Activated effector memory CD4-positive, alpha-beta T cell treated with anti-CD3 and anti-CD28 coated beads, Interleukin-2, amount 50 U/mL, for 16 hours (primary cell): ENCODE results near the gene SLC37A1.
"Not testable (repeated sequence)": the region's sequence is repeated elsewhere in the genome, so short reads cannot be mapped to it uniquely, and the experiment has no call there.

ENCODE experiments used
- DNase-seq: peaks from one replicate; pipeline ENCODE4 v3.0.0-alpha.2; 2020

The SLC37A1 gene

DNA sequence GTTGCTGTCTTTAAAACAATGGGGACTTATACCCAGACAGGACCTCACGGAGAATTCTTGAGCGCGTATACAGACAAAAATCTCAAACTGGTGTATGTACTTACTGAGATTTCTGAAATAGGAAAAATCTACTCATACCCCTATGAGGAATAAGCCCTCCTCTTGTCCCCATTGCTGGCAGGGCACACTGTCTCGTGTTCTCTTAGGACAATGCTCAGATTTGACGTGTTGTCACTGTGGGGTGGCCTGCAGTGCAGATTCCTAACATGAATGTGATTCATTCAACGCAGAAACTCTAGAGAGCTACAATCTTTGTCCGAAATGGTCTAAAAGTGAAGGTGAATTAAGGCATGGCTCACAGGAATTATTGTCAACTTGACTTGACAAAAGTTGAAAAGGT, 108.6 kb downstream of the SLC37A1 start:
- DNase-seq: no peak

DNA sequence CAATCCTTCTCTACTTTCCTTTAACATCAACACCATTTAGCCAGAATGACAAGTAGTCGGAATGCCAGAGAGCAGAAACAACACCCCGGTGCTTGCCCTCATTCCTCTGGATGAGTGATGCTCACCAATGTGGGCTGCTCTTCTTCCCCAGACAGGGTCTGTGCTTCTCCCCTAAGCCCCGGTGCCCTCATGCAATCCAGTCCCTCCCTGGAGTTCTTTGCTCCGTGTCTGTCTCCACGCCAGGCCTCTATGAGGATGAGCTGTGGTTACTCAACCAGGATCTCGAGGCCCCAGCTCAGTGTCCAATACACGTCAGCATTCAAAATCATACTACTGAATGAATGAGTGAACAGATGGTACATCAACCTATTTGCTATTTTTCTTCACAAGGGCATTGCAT, 110.0 kb downstream of the SLC37A1 start:
- peak; percentile 37 for DNase-seq

DNA sequence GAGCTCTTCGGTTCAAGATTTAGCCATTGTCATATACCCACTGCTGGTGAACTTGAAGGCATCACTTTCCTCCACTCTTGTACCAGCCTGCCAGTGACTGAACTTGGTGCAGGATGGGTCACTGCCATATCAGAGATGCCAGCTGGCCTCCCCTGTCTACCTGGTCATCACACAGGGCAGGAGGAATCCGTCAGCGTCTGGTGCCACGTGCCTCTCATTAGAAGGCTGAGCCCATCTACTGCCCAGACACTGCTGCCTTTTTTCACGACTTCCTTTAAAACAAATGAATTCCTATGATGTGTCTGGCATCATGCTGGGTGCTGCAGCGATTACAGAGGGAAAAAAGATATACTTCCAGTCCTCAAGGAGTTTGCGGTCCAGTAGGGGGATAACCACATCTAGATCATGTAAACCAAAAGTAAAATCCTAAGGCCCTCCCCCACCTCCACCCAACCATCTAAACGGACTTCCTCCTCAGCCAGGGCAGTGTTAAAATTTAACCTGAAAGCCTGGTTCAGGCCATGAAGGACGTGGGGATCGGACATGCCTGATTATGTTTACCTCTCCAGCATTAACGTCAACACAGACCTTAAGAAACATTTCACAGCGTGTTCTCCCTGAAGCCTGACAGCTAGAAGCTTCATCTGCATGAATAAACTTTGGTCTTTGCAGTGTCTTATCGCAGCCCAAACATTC, 110.6 kb downstream of the SLC37A1 start:
- peak; percentile 14 for DNase-seq

DNA sequence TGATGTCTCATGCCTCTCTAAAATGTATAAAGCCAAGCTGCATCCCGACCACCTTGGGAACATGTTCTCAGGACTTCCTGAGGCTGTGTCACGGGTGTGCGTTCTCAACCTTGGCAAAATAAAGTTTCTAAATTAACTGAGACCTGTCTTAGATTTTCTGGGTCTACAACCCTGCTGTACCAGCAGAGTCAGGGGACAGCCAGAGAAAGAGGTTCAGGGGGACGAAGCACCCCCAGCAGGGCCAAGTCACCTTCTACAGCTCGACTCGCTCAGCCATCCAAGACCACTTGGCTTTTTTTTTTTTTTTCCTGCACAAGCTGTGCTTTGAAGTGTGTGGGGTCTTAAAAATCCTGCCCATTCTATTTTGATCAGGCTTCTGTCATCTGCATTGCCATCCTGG, 111.3 kb downstream of the SLC37A1 start:
- peak; percentile 12 for DNase-seq

DNA sequence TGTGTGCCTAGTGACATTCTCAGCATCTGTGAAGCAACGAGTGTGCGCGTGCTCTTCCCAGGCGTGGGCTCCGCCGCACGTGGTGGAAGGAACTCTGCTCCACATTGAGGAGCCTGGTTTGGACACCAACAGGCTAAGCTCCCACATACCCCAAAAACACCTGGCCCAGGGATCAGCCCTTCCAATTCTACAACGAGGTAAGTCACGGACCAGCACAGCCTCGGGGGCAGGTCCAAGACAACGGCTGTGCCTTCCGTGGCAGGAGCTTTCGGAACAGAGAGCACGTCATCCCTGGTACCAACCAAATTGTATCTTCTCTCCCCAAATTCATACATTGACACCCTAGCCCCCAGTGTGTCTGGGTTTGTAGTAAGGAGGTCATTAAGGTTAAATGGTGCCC, 112.5 kb downstream of the SLC37A1 start:
- peak; percentile 50 for DNase-seq

DNA sequence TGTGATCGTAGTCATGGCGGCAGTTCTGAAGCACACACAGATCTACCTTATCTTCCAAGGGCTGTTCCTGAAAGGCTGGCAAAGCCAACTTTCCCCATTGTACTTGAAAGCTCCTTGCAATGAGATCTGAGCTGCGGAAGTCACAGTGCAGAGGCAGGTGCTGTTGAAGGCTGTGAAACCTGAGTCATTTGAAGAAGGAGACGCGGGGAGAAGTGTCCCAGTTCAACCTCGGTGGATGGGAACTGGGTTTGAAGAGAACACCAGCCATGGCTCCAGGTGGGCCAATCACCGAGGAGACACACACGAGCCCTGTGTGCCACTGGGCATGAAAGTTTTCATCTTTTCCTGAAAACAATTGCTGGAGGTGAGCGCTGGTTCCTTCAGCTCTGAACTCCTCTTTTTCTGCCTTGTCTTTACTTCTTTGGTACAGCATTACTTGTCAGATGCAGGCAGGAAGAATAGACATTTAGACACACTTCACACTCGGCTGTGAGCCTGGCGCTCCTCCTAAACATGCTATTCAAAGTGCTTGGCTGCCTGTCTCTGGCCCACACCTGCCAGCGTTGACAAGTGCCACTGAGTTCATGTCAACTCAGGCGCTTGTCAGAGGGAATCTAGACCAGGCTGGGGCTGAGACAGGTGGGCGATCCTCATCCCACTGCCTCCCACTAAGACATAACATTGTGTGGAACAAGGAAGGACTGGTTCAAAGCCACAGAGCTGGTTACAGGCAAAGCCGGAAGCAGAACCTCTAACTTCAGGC, 114.1 kb downstream of the SLC37A1 start:
- peak; percentile 45 for DNase-seq

DNA sequence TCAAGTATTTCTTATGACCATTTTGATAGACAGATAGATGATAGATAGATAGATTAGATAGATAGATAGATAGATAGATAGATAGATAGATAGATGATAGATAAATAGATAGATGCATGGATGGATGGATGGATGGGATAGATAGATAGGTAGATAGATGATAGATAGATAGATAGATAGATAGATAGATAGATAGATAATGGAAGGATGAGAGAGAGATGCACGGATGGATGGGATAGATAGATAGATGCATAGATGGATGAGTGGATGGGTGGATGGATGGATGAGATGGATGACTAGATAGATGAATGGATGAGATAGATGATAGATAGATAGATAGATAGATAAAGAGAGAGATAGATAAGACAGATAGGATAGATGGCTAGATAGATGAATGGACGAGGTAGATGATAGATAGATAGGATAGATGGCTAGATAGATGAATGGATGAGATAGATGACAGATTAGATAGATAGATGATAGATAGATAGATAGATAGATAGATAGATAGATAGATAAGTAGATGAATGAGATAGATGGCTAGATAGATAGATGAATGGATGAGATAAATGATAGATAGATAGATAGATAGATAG, 114.9 kb downstream of the SLC37A1 start:
- DNase-seq: not testable (repeated sequence)

DNA sequence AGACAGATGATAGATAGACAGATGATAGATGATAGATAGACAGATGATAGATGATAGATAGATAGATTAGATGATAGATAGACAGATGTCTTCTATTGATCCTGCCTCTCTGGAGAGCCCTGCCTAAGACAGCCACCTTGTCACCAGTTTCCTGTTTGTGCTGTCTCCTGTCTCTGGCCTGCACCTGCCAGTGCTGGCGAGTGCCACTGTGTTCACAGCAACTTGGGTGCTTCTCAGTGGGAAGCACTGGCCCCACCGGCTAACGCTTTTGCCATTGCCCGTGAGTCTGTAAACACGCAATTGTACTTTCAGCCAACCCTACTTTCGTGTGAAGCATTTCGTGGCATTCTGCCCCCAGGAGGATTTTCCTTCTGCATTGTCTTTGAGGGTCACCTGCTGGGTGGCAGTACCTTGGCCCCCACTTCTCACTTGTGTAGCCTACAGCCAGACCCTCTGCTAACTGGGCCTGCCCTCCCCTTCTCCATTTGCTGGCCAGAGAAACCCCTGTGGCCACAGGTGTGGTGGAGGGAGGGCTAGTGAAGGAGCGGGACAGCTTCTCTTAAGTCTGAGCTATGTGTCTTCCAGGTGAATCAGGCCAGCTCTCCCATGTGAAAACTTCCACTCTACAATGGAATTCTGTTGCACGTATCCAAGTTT, 116.4 kb downstream of the SLC37A1 start:
- DNase-seq: peak; percentile 42

DNA sequence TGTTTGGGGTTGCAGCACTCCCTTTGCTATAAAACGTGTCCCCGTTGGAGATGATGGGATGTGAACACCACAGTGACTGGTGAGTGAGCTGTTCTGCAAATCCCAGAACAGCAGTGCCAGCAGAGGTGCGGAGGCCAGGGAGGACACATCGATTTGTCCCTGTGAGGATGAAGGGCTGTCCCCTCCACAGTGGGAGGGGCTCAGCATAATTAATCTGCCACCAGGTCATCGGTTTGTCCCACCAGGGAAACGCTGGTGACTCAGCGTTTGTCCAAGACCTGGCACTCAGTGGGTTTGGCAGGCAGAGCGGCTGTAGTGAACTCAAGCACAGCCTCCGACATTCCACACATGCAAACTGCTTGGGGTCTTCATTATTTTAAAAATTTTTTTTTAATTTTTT, 117.0 kb downstream of the SLC37A1 start:
- peak; percentile 17 for DNase-seq
